Esophagus muscularis mucosa (tissue), 4 donors: Measurements from ENCODE around the gene TAS2R3. TPM values are rescaled to one million over a fixed set of nuclear protein-coding genes. Genes with fewer than 3 reads are reported as not detected.
"Not testable (repeated sequence)": the region's sequence is repeated elsewhere in the genome, so short reads cannot be mapped to it uniquely, and the experiment has no call there.

Experiments
- DNase-seq: peaks from one replicate; pipeline ENCODE4 v3.0.0-alpha.2; 2017; ENCODE audit errors: extremely low spot score
- H3K27ac ChIP-seq, 4 donors: fragments of 200-600 bp; sonication (generic); replicated peaks in 1 of 4; 1 replicate in 3 of 4; 2 replicates in 1 of 4; pipeline ENCODE4 v1.5.1; 2016 to 2019; ENCODE audit warnings: mild to moderate bottlenecking in 1 of 4
- H3K27me3 ChIP-seq, 4 donors: fragments of 200-600 bp; sonication (generic); one replicate each; pipeline versions ENCODE4 v1.5.1 to v1.6.0; 2016 to 2019
- H3K36me3 ChIP-seq, 4 donors: fragments of 200-600 bp; sonication (generic); one replicate each; pipeline ENCODE4 v1.5.1; 2016 to 2019
- H3K4me1 ChIP-seq, 4 donors: fragments of 200-600 bp; sonication (generic); one replicate each; pipeline ENCODE4 v1.5.1; 2016 to 2019
- H3K4me3 ChIP-seq, 4 donors: fragments of 200-600 bp; sonication (generic); 1 replicate in 2 of 4; 2 replicates in 2 of 4; pipeline ENCODE4 v1.5.1; 2016 to 2019; ENCODE audit warnings: mild to moderate bottlenecking in 4 of 4, moderate library complexity in 1 of 4
- H3K9me3 ChIP-seq, 4 donors: fragments of 200-600 bp; sonication (generic); 1 replicate in 3 of 4; 2 replicates in 1 of 4; pipeline ENCODE4 v1.5.1; 2016 to 2019
- EP300 ChIP-seq: sonication (generic); formaldehyde crosslinking; IDR thresholded peaks from one replicate; pipeline ENCODE4 v1.6.1; 2017; ENCODE audit warnings: antibody characterized with exemption
- POLR2A ChIP-seq: fragments of 450-650 bp; IDR thresholded peaks from one replicate; pipeline ENCODE4 v1.6.1; 2017; ENCODE audit warnings: antibody characterized with exemption, moderate library complexity, mild to moderate bottlenecking, low read depth
- POLR2AphosphoS5 ChIP-seq, 2 donors: sonication (generic); formaldehyde crosslinking; IDR thresholded peaks; one replicate each; pipeline ENCODE4 v1.6.1; 2017; ENCODE audit warnings: antibody characterized with exemption in 2 of 2
- WGBS: methylation state at CpG from one replicate; pipeline ENCODE4 v1.1.5; 2018; 5-methylcytosine and 5-hydroxymethylcytosine counted together
- intact Hi-C: fragments of 100-400 bp; cut with DNase I; formaldehyde crosslinking; loops from one replicate; pipeline ENCODE4 v1.15.1; 2023
- total RNA-seq, 4 donors: library from RNA; depleted of rRNA; stranded (reverse); fragments of >200 nt; gene quantifications; one replicate each; pipeline versions ENCODE4 v1.1.0 to v1.2.1, GENCODE V29; 2016
- TF ChIP-seq, protein P1 (sequence below), 3 experiments: fragments of 200-600 bp in 2 of 3; fragments of 450-650 bp in 1 of 3; sonication (generic) in 2 of 3; IDR thresholded peaks; one replicate each; pipeline ENCODE4 v1.5.1; 2017 to 2019; ENCODE audit warnings: antibody characterized with exemption in 3 of 3, mild to moderate bottlenecking in 2 of 3, moderate library complexity in 1 of 3

Gene TAS2R3
- total RNA-seq, 4 donors from 2014 or later, result 2.1 TPM; not detected in 3

DNA sequence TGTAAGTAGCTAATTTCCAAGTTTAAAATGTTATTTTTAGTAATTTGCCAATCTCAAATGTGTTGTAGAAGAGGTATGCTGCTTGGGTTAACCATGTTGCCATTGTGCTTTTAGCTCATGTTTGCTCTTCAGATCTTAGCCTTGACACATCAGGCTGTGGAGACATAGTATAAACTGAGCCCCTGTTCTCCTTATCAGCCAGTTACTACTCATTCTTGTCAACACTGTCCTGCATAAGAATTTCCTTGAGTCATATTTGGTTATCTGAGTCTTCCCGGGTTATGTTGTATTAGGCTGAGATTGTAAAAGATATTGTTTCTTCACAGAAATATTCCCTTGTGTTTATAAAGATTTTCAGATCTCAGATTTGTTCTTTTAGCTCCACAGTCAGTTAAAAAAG is 21.7 kb upstream of the TAS2R3 start:
- no peak overlapping the region for H3K4me3 ChIP-seq
- H3K27ac ChIP-seq, result no peak overlapping the region
- no peak for TF ChIP-seq POLR2AphosphoS5 (IDR thresholded peaks at IDR 0.05)
- TF ChIP-seq, protein P1, sequence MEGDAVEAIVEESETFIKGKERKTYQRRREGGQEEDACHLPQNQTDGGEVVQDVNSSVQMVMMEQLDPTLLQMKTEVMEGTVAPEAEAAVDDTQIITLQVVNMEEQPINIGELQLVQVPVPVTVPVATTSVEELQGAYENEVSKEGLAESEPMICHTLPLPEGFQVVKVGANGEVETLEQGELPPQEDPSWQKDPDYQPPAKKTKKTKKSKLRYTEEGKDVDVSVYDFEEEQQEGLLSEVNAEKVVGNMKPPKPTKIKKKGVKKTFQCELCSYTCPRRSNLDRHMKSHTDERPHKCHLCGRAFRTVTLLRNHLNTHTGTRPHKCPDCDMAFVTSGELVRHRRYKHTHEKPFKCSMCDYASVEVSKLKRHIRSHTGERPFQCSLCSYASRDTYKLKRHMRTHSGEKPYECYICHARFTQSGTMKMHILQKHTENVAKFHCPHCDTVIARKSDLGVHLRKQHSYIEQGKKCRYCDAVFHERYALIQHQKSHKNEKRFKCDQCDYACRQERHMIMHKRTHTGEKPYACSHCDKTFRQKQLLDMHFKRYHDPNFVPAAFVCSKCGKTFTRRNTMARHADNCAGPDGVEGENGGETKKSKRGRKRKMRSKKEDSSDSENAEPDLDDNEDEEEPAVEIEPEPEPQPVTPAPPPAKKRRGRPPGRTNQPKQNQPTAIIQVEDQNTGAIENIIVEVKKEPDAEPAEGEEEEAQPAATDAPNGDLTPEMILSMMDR (IDR thresholded peaks at IDR 0.05), result no peak
- no peak for TF ChIP-seq EP300
- TF ChIP-seq POLR2A, result no peak
- H3K9me3 ChIP-seq, result no peaks in the 10 kb centered on the region
- H3K4me1 ChIP-seq, result peaks cover 15 to 33% (median 22%) of the 10 kb centered on the region in 4 donors
- intact Hi-C loops, result no loop called here
- no peaks in the 10 kb centered on the region for H3K27me3 ChIP-seq
- 96% methylated on average over 1 of the region's 1 CpG for WGBS
- peaks cover 53 to 72% (median 67%) of the 10 kb centered on the region in 4 donors for H3K36me3 ChIP-seq
- DNase-seq, result no peak

DNA sequence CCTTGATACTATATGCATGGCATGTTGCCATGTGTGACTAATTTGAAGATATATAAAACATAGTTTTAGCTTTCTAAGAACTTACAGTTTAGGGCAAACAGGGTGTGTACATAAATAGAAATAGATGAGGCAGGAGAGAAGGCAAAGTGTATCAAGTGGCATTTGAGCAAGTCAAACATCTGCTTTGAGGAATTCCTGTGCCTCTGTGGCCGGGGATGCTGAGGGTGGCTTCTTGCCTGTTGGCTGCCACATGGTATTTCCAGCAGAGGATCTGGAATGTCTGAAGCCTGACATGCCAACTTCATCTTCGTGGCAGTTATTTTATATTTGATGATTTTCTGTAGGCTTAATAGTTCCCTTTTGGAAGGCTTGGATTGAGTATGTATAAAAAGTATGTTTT is 19.8 kb upstream of the TAS2R3 start:
- TF ChIP-seq EP300 (no peak), POLR2A (no peak), POLR2AphosphoS5 (IDR thresholded peaks at IDR 0.05) (no peak)
- TF ChIP-seq, protein P1 (IDR thresholded peaks at IDR 0.05), result no peak
- intact Hi-C loops, result no loop called here
- Histone ChIP-seq H3K4me3 (no peak overlapping the region), H3K27ac (no peak overlapping the region), H3K4me1 (peaks cover 9 to 23% (median 13%) of the 10 kb centered on the region in 4 donors), H3K27me3 (no peaks in the 10 kb centered on the region), H3K9me3 (no peaks in the 10 kb centered on the region), H3K36me3 (peaks cover 65 to 91% (median 80%) of the 10 kb centered on the region in 4 donors)
- no peak for DNase-seq
- WGBS, result 94% methylated on average over 2 of the region's 2 CpGs

DNA sequence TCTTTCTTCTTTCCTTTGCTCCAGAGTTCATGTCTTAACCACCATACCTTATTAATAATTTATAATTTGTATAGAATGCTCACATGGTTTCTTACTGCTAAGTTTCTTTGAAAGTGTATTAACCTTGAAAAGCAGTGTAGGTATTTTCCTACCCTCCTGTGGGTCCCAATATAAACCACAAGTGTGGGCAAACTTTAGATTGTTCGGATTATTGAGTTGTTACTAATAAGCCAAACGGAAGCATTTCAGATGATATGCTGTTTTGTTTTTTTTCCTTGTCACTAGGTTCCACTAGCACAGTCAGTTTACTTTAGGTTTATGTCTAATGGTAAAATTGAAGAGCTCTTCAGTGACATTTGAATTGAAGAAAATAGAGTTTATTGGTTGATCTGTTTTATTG is 15.5 kb upstream of the TAS2R3 start:
- Histone ChIP-seq H3K36me3 (peaks cover 79 to 100% (median 89%) of the 10 kb centered on the region in 4 donors), H3K4me1 (no peaks in the 10 kb centered on the region), H3K9me3 (peaks cover 0 to 29% (median 16%) of the 10 kb centered on the region in 4 donors), H3K4me3 (no peak overlapping the region), H3K27me3 (no peaks in the 10 kb centered on the region), H3K27ac (no peak overlapping the region)
- no peak for DNase-seq
- WGBS, result 93% methylated on average over 2 of the region's 2 CpGs
- intact Hi-C loops, result no loop called here
- no peak for TF ChIP-seq POLR2AphosphoS5 (IDR thresholded peaks at IDR 0.05)
- TF ChIP-seq EP300, result no peak
- TF ChIP-seq, protein P1 (IDR thresholded peaks at IDR 0.05), result no peak

DNA sequence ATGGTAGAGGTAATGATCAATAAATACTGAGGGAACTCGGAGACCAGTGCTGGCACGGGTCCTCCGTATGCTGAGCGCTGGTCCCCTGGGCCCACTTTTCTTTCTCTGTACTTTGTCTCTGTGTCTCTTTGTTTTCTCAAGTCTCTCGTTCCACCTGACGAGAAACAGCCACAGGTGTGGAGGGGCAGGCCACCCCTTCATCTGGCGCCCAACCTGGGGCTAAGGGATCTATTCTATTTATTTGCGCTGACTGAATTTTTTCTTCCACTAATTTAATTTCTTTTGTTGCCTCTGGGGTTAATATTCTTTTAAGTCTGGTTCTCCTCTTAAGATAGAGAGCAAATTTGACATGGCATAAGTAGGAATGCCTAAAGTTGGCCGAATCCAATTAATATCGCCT is 12.0 kb upstream of the TAS2R3 start:
- 99% methylated on average over 10 of the region's 10 CpGs for WGBS
- H3K27ac ChIP-seq, H3K27me3 ChIP-seq, H3K4me3 ChIP-seq, DNase-seq, intact Hi-C loops, H3K4me1 ChIP-seq: not testable (repeated sequence)
- peaks cover 0 to 29% (median 16%) of the 10 kb centered on the region in 4 donors for H3K9me3 ChIP-seq
- peaks cover 46 to 100% (median 72%) of the 10 kb centered on the region in 4 donors for H3K36me3 ChIP-seq

DNA sequence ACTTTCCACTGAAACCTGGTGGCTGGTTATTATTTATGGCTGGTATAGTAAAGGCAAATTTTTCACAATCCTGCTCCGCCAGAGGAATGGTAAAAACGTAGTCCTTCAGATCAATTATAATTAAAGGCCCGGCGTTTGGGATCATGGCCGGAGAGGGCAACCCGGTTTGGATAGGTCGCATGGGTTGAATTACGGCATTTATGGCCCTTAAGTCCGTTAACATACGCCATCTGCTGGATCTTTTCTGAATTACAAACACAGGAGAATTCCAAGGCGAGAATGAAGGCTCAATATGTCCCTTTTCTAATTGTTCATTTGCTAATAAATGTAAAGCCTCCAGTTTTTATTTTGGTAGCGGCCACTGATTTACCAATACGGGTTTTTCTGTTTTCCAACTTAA is 11.3 kb upstream of the TAS2R3 start:
- H3K9me3 ChIP-seq, result peaks cover 0 to 29% (median 16%) of the 10 kb centered on the region in 4 donors
- intact Hi-C loops, result no loop called here
- no peak overlapping the region for H3K27ac ChIP-seq
- H3K4me3 ChIP-seq, result no peak overlapping the region
- TF ChIP-seq, protein P1 (IDR thresholded peaks at IDR 0.05), result peak in 1 of 3 experiments; percentile 20
- TF ChIP-seq EP300, result no peak
- WGBS, result 95% methylated on average over 13 of the region's 13 CpGs
- no peak for DNase-seq
- peaks cover 41 to 100% (median 72%) of the 10 kb centered on the region in 4 donors for H3K36me3 ChIP-seq
- no peaks in the 10 kb centered on the region for H3K27me3 ChIP-seq
- no peaks in the 10 kb centered on the region for H3K4me1 ChIP-seq
